Measurements from ENCODE around the gene FAT1.

The FAT1 gene

GRCh38 chr4:186723292-186724057 is at the start of gene FAT1:
FAT1 (minus strand) TSS chr4:186723856; CDS start chr4:186709827, 14,029 bp downstream.
- peak; percentile 88 for DNase-seq (ENCODE audit: low read depth)
- TF ChIP-seq, protein P1, sequence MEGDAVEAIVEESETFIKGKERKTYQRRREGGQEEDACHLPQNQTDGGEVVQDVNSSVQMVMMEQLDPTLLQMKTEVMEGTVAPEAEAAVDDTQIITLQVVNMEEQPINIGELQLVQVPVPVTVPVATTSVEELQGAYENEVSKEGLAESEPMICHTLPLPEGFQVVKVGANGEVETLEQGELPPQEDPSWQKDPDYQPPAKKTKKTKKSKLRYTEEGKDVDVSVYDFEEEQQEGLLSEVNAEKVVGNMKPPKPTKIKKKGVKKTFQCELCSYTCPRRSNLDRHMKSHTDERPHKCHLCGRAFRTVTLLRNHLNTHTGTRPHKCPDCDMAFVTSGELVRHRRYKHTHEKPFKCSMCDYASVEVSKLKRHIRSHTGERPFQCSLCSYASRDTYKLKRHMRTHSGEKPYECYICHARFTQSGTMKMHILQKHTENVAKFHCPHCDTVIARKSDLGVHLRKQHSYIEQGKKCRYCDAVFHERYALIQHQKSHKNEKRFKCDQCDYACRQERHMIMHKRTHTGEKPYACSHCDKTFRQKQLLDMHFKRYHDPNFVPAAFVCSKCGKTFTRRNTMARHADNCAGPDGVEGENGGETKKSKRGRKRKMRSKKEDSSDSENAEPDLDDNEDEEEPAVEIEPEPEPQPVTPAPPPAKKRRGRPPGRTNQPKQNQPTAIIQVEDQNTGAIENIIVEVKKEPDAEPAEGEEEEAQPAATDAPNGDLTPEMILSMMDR (conservative IDR thresholded peaks at IDR 0.05; ENCODE audit: low read depth, low read length): no peak
- peak within 1 kb of the TSS; percentile 65 for H3K4me3 ChIP-seq (ENCODE audit: low read depth, low read length)

DNA sequence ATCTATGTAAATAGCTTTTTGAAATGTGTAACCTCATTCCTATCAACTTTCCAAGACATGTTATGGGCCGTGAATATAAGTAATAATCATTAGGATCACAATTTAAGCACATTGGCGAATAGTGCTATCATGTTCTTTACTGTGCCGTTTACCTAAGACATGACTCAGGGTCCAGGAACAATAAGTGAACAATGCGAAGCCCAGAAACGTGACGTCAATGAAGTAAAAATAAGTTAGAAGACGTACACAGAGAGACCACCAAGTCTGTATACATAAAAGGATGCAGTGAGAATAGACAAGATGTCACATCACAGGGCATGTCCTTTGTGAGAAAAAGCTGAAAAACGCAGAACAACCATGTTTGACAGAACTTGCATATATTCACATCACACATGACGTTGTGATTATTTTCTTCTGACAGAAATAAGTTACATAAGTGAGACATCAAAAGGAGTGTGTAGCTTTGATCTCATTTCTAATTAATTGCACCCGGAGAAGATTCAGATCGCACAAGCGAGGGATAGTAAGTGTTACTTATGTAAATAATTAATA is 49.4 kb upstream of the FAT1 start:
- DNase-seq (ENCODE audit: low read depth): peak; percentile 41
- TF ChIP-seq, protein P1 (conservative IDR thresholded peaks at IDR 0.05; ENCODE audit: low read depth, low read length): no peak

GRCh38 chr4:186771624-186772023 is 48.0 kb upstream of the FAT1 start:
- DNase-seq (ENCODE audit: low read depth): peak; percentile 71
- TF ChIP-seq, protein P1 (conservative IDR thresholded peaks at IDR 0.05; ENCODE audit: low read depth, low read length): no peak
- H3K4me3 ChIP-seq (ENCODE audit: low read depth, low read length): no peak overlapping the region

More for the DNA sequence above, 49.4 kb upstream of the FAT1 start:
- no peak overlapping the region for H3K4me3 ChIP-seq (ENCODE audit: low read depth, low read length)

GRCh38 chr4:186770481-186771175 is 47.0 kb upstream of the FAT1 start:
- H3K4me3 ChIP-seq (ENCODE audit: low read depth, low read length): no peak overlapping the region
- DNase-seq (ENCODE audit: low read depth): peak; percentile 87
- TF ChIP-seq, protein P1 (conservative IDR thresholded peaks at IDR 0.05; ENCODE audit: low read depth, low read length): no peak

GRCh38 chr4:186767794-186768193 is 44.1 kb upstream of the FAT1 start:
- TF ChIP-seq, protein P1 (conservative IDR thresholded peaks at IDR 0.05; ENCODE audit: low read depth, low read length): no peak
- H3K4me3 ChIP-seq (ENCODE audit: low read depth, low read length): no peak overlapping the region
- DNase-seq (ENCODE audit: low read depth): no peak

DNA sequence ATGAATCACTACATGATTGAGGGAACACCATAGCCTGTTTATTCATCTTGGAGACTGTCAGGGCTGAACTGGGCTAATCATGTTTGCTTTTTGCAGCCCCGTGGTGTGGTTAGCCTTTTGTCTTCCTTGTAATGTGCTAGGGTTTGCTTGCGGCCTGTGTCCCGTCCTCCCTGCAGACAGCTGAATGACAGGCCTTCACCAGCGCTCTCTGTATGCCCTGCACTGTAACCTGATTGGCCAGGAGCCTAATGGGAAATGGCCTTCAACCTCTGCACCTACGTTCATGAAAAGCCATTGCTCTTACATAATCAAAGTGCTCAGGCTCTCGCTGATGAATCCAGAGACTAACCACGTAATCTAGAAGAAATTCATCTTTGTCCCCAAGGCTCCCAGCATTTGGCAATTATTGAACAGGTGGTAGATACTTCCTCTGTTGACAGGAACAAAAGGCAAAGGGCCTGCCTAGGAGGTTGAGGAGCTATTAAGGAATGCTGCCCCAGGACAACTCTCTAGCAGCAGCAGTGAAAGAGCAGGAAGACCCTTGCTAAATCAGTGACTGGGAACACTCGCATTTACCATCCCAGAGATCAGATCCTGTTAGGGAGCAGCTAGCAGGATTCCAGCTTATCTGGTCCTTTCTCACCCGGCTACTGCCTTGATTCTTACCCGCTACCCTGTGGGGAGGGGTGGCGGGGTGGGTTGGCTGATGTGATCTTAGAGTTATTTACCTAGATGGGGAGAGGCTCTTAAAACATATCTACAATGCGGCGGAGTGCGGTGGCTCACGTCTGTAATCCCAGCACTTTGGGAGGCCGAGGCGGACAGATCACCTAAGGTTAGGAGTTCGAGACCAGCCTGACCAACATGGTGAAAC is 42.3 kb upstream of the FAT1 start:
- TF ChIP-seq, protein P1 (conservative IDR thresholded peaks at IDR 0.05; ENCODE audit: low read depth, low read length): no peak
- DNase-seq (ENCODE audit: low read depth): no peak
- no peak overlapping the region for H3K4me3 ChIP-seq (ENCODE audit: low read depth, low read length)

All from choroid plexus epithelial cell (primary cell).